Left ventricle myocardium inferior (tissue), 1 donor: Measurements from ENCODE around the gene NAPA. TPM values are rescaled to one million over a fixed set of nuclear protein-coding genes. Genes with fewer than 3 reads are reported as not detected.

ENCODE experiments used
- DNase-seq: peaks from one replicate; pipeline ENCODE4 v3.0.0-alpha.2; 2020
- H3K27ac ChIP-seq: fragments of 200-600 bp; replicated peaks from 2 replicates; pipeline ENCODE4 v1.8.0; 2021
- H3K27me3 ChIP-seq: fragments of 200-600 bp; 2 replicates; pipeline ENCODE4 v1.8.0; 2021; ENCODE audit warnings: low read depth
- H3K36me3 ChIP-seq: fragments of 200-600 bp; 2 replicates; pipeline ENCODE4 v1.8.0; 2021
- H3K4me1 ChIP-seq: fragments of 200-600 bp; 2 replicates; pipeline ENCODE4 v1.8.0; 2021
- H3K4me3 ChIP-seq: fragments of 200-600 bp; 2 replicates; pipeline ENCODE4 v1.8.0; 2021; ENCODE audit warnings: mild to moderate bottlenecking, moderate library complexity
- H3K9me3 ChIP-seq: fragments of 200-600 bp; replicated peaks from 2 replicates; pipeline ENCODE4 v1.8.0; 2021
- CTCF ChIP-seq: fragments of 200-600 bp; IDR thresholded peaks from 2 replicates; pipeline ENCODE4 v1.8.0; 2021; ENCODE audit warnings: antibody characterized with exemption, mild to moderate bottlenecking, borderline replicate concordance
- intact Hi-C: fragments of 100-400 bp; cut with micrococcal nuclease; formaldehyde crosslinking; loops from one replicate; pipeline ENCODE4 v1.11.0; 2022
- total RNA-seq: library from RNA; stranded (reverse); fragmentation: NEBNext Ultra II Directional; extraction: Animal tissue kit (Norgen Biotek cat#: 25700); gene quantifications from one replicate; pipeline ENCODE4 v1.2.1, GENCODE V29; 2021
- donor health status: DM: no; HTN: yes; CAD: no; lungs with severe emphysema.

NAPA gene
- total RNA-seq, 1 donor from 2014 or later = 120 TPM

- TF ChIP-seq CTCF = no peak
- H3K4me3 ChIP-seq = no peak overlapping the region
- peaks cover 6% of the 10 kb centered on the region for H3K4me1 ChIP-seq
- DNase-seq = no peak
- no peaks in the 10 kb centered on the region for H3K27me3 ChIP-seq
- H3K27ac ChIP-seq = no peak overlapping the region
- no peaks in the 10 kb centered on the region for H3K9me3 ChIP-seq
- H3K36me3 ChIP-seq = no peaks in the 10 kb centered on the region
- intact Hi-C loops = no loop called here
Observed at GRCh38 chr19:47537493-47537892, 22.6 kb upstream of the NAPA start.

GRCh38 chr19:47534628-47535027 is 19.8 kb upstream of the NAPA start:
- no peak for TF ChIP-seq CTCF
- intact Hi-C loops = no loop called here
- Histone ChIP-seq H3K27me3 (no peaks in the 10 kb centered on the region), H3K36me3 (no peaks in the 10 kb centered on the region), H3K4me3 (no peak overlapping the region), H3K4me1 (peaks cover 8% of the 10 kb centered on the region), H3K9me3 (no peaks in the 10 kb centered on the region), H3K27ac (no peak overlapping the region)
- no peak for DNase-seq

GRCh38 chr19:47531640-47532387 is 17.0 kb upstream of the NAPA start:
- intact Hi-C loops = no loop called here

GRCh38 chr19:47529018-47529742 is 14.3 kb upstream of the NAPA start:
- DNase-seq = no peak
- H3K36me3 ChIP-seq = no peaks in the 10 kb centered on the region
- H3K27me3 ChIP-seq = no peaks in the 10 kb centered on the region
- intact Hi-C loops = loop anchor here (10.0 kb wide), 1 partner anchor 66 kb away; no protein-coding TSS in a partner anchor
- H3K27ac ChIP-seq = no peak overlapping the region
- H3K4me1 ChIP-seq = peaks cover 8% of the 10 kb centered on the region
- no peak for TF ChIP-seq CTCF
- no peaks in the 10 kb centered on the region for H3K9me3 ChIP-seq
- H3K4me3 ChIP-seq = no peak overlapping the region

More at GRCh38 chr19:47531640-47532387, 17.0 kb upstream of the NAPA start:
- Histone ChIP-seq H3K4me3 (no peak overlapping the region), H3K4me1 (peaks cover 8% of the 10 kb centered on the region), H3K36me3 (no peaks in the 10 kb centered on the region), H3K27ac (no peak overlapping the region), H3K9me3 (no peaks in the 10 kb centered on the region), H3K27me3 (no peaks in the 10 kb centered on the region)
- DNase-seq = no peak
- TF ChIP-seq CTCF = no peak

- TF ChIP-seq CTCF = no peak
- H3K36me3 ChIP-seq = no peaks in the 10 kb centered on the region
- intact Hi-C loops = loop anchor here (10.0 kb wide), 1 partner anchor 68 kb away; no protein-coding TSS in a partner anchor
- DNase-seq = no peak
- no peaks in the 10 kb centered on the region for H3K9me3 ChIP-seq
- no peaks in the 10 kb centered on the region for H3K27me3 ChIP-seq
- H3K4me3 ChIP-seq = no peak overlapping the region
- H3K27ac ChIP-seq = no peak overlapping the region
- H3K4me1 ChIP-seq = peaks cover 27% of the 10 kb centered on the region
Observed at GRCh38 chr19:47526798-47527197, 11.9 kb upstream of the NAPA start.
